ENCODE results near the gene ASB18.

GRCh38 chr2:236241181-236242056 is 22.8 kb downstream of the ASB18 start:
- no peak for TF ChIP-seq FOXP2 (optimal IDR thresholded peaks at IDR 0.05; ENCODE audit: control extremely low read depth, extremely low read length, insufficient read depth)
- no peak for TF ChIP-seq EZH2 (IDR thresholded peaks at IDR 0.05)
